Keratinocyte (primary cell): ENCODE data around the gene SIPA1L2. TPM values are rescaled to one million over a fixed set of nuclear protein-coding genes. Genes with fewer than 3 reads are reported as not detected.

Source experiments
- DNase-seq: peaks from one replicate; pipeline ENCODE4 v3.0.0-alpha.2; 2011; ENCODE audit warnings: low read depth, missing footprints, low spot score
- FAIRE-seq: peaks from 2 replicates; lab custom pipeline; 2011; peaks lifted over from hg19 to GRCh38; lab: Jason Lieb, UNC
- H2AFZ ChIP-seq: 2 replicates; pipeline ENCODE4 v1.6.0; 2012; ENCODE audit warnings: low read length, control low read depth, inconsistent platforms; ENCODE audit not compliant: control insufficient read depth
- H3K27ac ChIP-seq: 2 replicates; pipeline ENCODE4 v1.5.1; 2011; ENCODE audit warnings: low read length; ENCODE audit not compliant: control insufficient read depth, insufficient read depth
- H3K27me3 ChIP-seq: 3 replicates; pipeline ENCODE4 v1.6.0; 2011; ENCODE audit warnings: low read length; ENCODE audit not compliant: control insufficient read depth, insufficient read depth; ENCODE audit errors: extremely low read depth
- H3K36me3 ChIP-seq, 2 experiments: 2 replicates in 1 of 2; 3 replicates in 1 of 2; pipeline ENCODE4 v1.5.1; 2011; ENCODE audit warnings: low read length in 2 of 2, mild to moderate bottlenecking in 1 of 2; ENCODE audit not compliant: control insufficient read depth in 2 of 2, insufficient read depth in 2 of 2; ENCODE audit errors: extremely low read depth in 1 of 2
- H3K4me1 ChIP-seq: 3 replicates; pipeline ENCODE4 v1.5.1; 2011; ENCODE audit warnings: low read length; ENCODE audit not compliant: control insufficient read depth, insufficient read depth; ENCODE audit errors: extremely low read depth
- H3K4me2 ChIP-seq: 3 replicates; pipeline ENCODE4 v1.6.0; 2011; ENCODE audit warnings: low read depth, low read length; ENCODE audit not compliant: control insufficient read depth, insufficient read depth; ENCODE audit errors: extremely low read depth
- H3K4me3 ChIP-seq, 3 experiments: fragments of 200-600 bp in 1 of 3; sonication (generic) in 1 of 3; 2 replicates in 2 of 3; 3 replicates in 1 of 3; pipeline ENCODE4 v1.5.1; 2011 to 2016; ENCODE audit warnings: low read length in 3 of 3, mild to moderate bottlenecking in 3 of 3, control low read depth in 2 of 3, inconsistent platforms in 1 of 3, low read depth in 1 of 3, mixed read lengths in 1 of 3, mixed run types in 1 of 3, moderate library complexity in 1 of 3; ENCODE audit not compliant: control insufficient read depth in 2 of 3, insufficient read depth in 2 of 3; ENCODE audit errors: extremely low read depth in 1 of 3
- H3K79me2 ChIP-seq: 2 replicates; pipeline ENCODE4 v1.6.0; 2012; ENCODE audit warnings: low read length; ENCODE audit not compliant: control insufficient read depth, insufficient read depth
- H3K9ac ChIP-seq: 3 replicates; pipeline ENCODE4 v1.6.0; 2011; ENCODE audit warnings: low read length; ENCODE audit not compliant: control insufficient read depth, insufficient read depth; ENCODE audit errors: extremely low read depth
- H3K9me1 ChIP-seq: 3 replicates; pipeline ENCODE4 v1.6.0; 2011; ENCODE audit warnings: low read length; ENCODE audit not compliant: control insufficient read depth, insufficient read depth; ENCODE audit errors: extremely low read depth
- H3K9me3 ChIP-seq: 2 replicates; pipeline ENCODE4 v1.5.1; 2012; ENCODE audit warnings: low read depth, low read length; ENCODE audit not compliant: control insufficient read depth
- H4K20me1 ChIP-seq: 3 replicates; pipeline ENCODE4 v1.6.0; 2011; ENCODE audit warnings: low read length; ENCODE audit not compliant: control insufficient read depth, insufficient read depth; ENCODE audit errors: extremely low read depth
- CTCF ChIP-seq, 3 experiments: IDR thresholded peaks in 1 of 3; conservative IDR thresholded peaks in 1 of 3; optimal IDR thresholded peaks in 1 of 3; 2 replicates in 2 of 3; 3 replicates in 1 of 3; pipeline versions ENCODE3 to v1.5.1; 2011; ENCODE audit warnings: low read length in 3 of 3, mild to moderate bottlenecking in 3 of 3, moderate library complexity in 2 of 3, control low read depth in 1 of 3, inconsistent platforms in 1 of 3; ENCODE audit not compliant: insufficient read depth in 2 of 3; ENCODE audit errors: extremely low read depth in 1 of 3
- EZH2 ChIP-seq: IDR thresholded peaks from one replicate; pipeline ENCODE4 v1.6.1; 2012; ENCODE audit warnings: inconsistent platforms, mild to moderate bottlenecking, low read length, moderate library complexity
- dilution Hi-C: fragments of 300-500 bp; cut with MboI; formaldehyde crosslinking; loops from one replicate; pipeline ENCODE4 v1.7.0; 2020; ENCODE audit warnings: low sequenced_read_pairs; ENCODE audit not compliant: extremely low pct_ligation_motif_present
- polyA plus RNA-seq, 5 experiments: library from polyadenylated mRNA; depleted of rRNA in 3 of 5; stranded (reverse) in 3 of 5; stranded (forward) in 1 of 5; unstranded in 1 of 5; fragments of >200 nt; gene quantifications; 1 replicate in 1 of 5; 2 replicates in 3 of 5; 3 replicates in 1 of 5; pipeline versions ENCODE4 v1.2.1 to v1.2.3, GENCODE V29; 2011 to 2012; ENCODE audit warnings: missing spikeins in 2 of 5, low read depth in 1 of 5, low replicate concordance in 1 of 5

SIPA1L2 gene
- polyA plus RNA-seq, 1 donor (not counting 4 experiments of a cell fraction or from before 2014, with no cell fraction given), result 2.1 TPM

- no peak for TF ChIP-seq CTCF (optimal IDR thresholded peaks at IDR 0.05 in 1 of 3, IDR thresholded peaks at IDR 0.05 in 1 of 3, conservative IDR thresholded peaks at IDR 0.05 in 1 of 3; ENCODE audit: extremely low read depth in 1 of 3, insufficient read depth in 2 of 3, low read length in 3 of 3)
- TF ChIP-seq EZH2, result no peak
- no peak overlapping the region for H3K9ac ChIP-seq
- H3K4me2 ChIP-seq, result no peak overlapping the region
- no peak for DNase-seq
- no peaks in the 10 kb centered on the region for H3K9me1 ChIP-seq
- no peak overlapping the region for H3K27ac ChIP-seq
- H3K9me3 ChIP-seq, result no peaks in the 10 kb centered on the region
- H3K79me2 ChIP-seq, result no peaks in the 10 kb centered on the region
- dilution Hi-C loops, result no loop called here
- FAIRE-seq, result no peak
- H2AFZ ChIP-seq, result no peak overlapping the region
- H3K4me1 ChIP-seq, result no peaks in the 10 kb centered on the region
- H3K27me3 ChIP-seq, result peaks cover 4% of the 10 kb centered on the region
- H4K20me1 ChIP-seq, result no peaks in the 10 kb centered on the region
- no peak overlapping the region for H3K4me3 ChIP-seq
- no peaks in the 10 kb centered on the region for H3K36me3 ChIP-seq
Observed at GRCh38 chr1:232662910-232663309, 33.0 kb upstream of the SIPA1L2 start.

DNA sequence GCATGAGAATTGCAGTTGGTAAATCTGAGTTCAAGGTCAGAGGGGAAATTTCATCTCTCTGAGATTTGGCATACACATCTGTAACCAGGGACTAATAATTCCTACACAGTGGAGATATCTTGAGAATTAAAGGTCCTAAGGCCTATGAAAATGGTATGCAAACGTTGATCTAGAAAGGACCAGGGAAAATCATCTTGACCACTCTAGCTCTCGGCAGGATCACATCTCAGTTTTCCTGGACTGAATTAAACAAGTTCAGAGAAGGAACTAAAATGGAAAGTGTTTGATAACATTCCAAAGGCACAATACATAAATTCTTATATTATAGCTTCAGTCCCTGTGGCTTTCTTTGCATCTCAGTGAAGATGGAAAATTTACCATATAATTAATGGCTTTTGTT lies 28.5 kb upstream of the SIPA1L2 start:
- no peak overlapping the region for H3K4me3 ChIP-seq
- no peaks in the 10 kb centered on the region for H3K9me1 ChIP-seq
- FAIRE-seq, result no peak

More for the DNA sequence above, 28.5 kb upstream of the SIPA1L2 start:
- Histone ChIP-seq H3K79me2 (no peaks in the 10 kb centered on the region), H2AFZ (no peak overlapping the region), H4K20me1 (no peaks in the 10 kb centered on the region), H3K27ac (no peak overlapping the region), H3K36me3 (no peaks in the 10 kb centered on the region), H3K4me1 (no peaks in the 10 kb centered on the region), H3K27me3 (peaks cover 4% of the 10 kb centered on the region), H3K9ac (no peak overlapping the region), H3K4me2 (no peak overlapping the region), H3K9me3 (no peaks in the 10 kb centered on the region)
- TF ChIP-seq EZH2 (no peak), CTCF (optimal IDR thresholded peaks at IDR 0.05 in 1 of 3, IDR thresholded peaks at IDR 0.05 in 1 of 3, conservative IDR thresholded peaks at IDR 0.05 in 1 of 3; ENCODE audit: extremely low read depth in 1 of 3, insufficient read depth in 2 of 3, low read length in 3 of 3) (no peak)
- no peak for DNase-seq
- dilution Hi-C loops, result no loop called here
